ENCODE results near the gene PTDSS2.
"Not testable (repeated sequence)": the region's sequence is repeated elsewhere in the genome, so short reads cannot be mapped to it uniquely, and the experiment has no call there.

The PTDSS2 gene

GRCh38 chr11:431921-432320, 18.2 kb upstream of the PTDSS2 start:
- DNase-seq (ENCODE audit: low read depth in 2 of 3, low spot score in 2 of 3), result no peak

GRCh38 chr11:432501-433100, 17.5 kb upstream of the PTDSS2 start:
- no peak for DNase-seq (ENCODE audit: low read depth in 2 of 3, low spot score in 2 of 3)

- DNase-seq (ENCODE audit: low read depth in 2 of 3, low spot score in 2 of 3), result no peak
Observed at GRCh38 chr11:433111-433510, 17.0 kb upstream of the PTDSS2 start.

- DNase-seq (ENCODE audit: low read depth in 2 of 3, low spot score in 2 of 3), result no peak
Observed at GRCh38 chr11:433641-434040, 16.4 kb upstream of the PTDSS2 start.

GRCh38 chr11:434496-434895, 15.6 kb upstream of the PTDSS2 start:
- DNase-seq (ENCODE audit: low read depth in 2 of 3, low spot score in 2 of 3), result no peak

- not testable (repeated sequence) for DNase-seq (ENCODE audit: low read depth in 2 of 3, low spot score in 2 of 3)
Observed at GRCh38 chr11:434999-435740, 14.9 kb upstream of the PTDSS2 start.

GRCh38 chr11:437228-437870, 12.7 kb upstream of the PTDSS2 start:
- no peak for DNase-seq (ENCODE audit: low read depth in 2 of 3, low spot score in 2 of 3)

- DNase-seq (ENCODE audit: low read depth in 2 of 3, low spot score in 2 of 3), result no peak
Observed at GRCh38 chr11:438101-438844, 11.8 kb upstream of the PTDSS2 start.

GRCh38 chr11:439315-440064, 10.6 kb upstream of the PTDSS2 start:
- DNase-seq (ENCODE audit: low read depth in 2 of 3, low spot score in 2 of 3), result no peak

GRCh38 chr11:440065-441042, 9.7 kb upstream of the PTDSS2 start:
- no peak for DNase-seq (ENCODE audit: low read depth in 2 of 3, low spot score in 2 of 3)

GRCh38 chr11:441043-441417, 9.0 kb upstream of the PTDSS2 start:
- no peak for DNase-seq (ENCODE audit: low read depth in 2 of 3, low spot score in 2 of 3)

- no peak for DNase-seq (ENCODE audit: low read depth in 2 of 3, low spot score in 2 of 3)
Observed at GRCh38 chr11:441418-442274, 8.4 kb upstream of the PTDSS2 start, which contains the start of gene ANO9. TSS of gene ANO9 (minus strand) at chr11:442011. CDS start at chr11:441926, 85 bp downstream.

GRCh38 chr11:442611-443081, 7.4 kb upstream of the PTDSS2 start:
- no peak for DNase-seq (ENCODE audit: low read depth in 2 of 3, low spot score in 2 of 3)

GRCh38 chr11:443542-444199, 6.4 kb upstream of the PTDSS2 start:
- no peak for DNase-seq (ENCODE audit: low read depth in 2 of 3, low spot score in 2 of 3)

- no peak for DNase-seq (ENCODE audit: low read depth in 2 of 3, low spot score in 2 of 3)
Observed at GRCh38 chr11:444396-445144, 5.5 kb upstream of the PTDSS2 start.

GRCh38 chr11:445765-446588, 4.1 kb upstream of the PTDSS2 start:
- DNase-seq (ENCODE audit: low read depth in 2 of 3, low spot score in 2 of 3), result no peak

- no peak for DNase-seq (ENCODE audit: low read depth in 2 of 3, low spot score in 2 of 3)
Observed at GRCh38 chr11:446891-447290, 3.2 kb upstream of the PTDSS2 start.

Measured in activated CD8-positive, alpha-beta memory T cell treated with anti-CD3 and anti-CD28 coated beads for 48 hours (primary cell).